Nephron (organoid): Measurements from ENCODE around the gene SLCO4C1.

Experiments used
- H3K27ac Mint-ChIP-seq, 3 experiments: 2 replicates each; pipeline ENCODE4 v1.8.0; 2020; ENCODE audit warnings: mixed read lengths in 3 of 3, mild to moderate bottlenecking in 2 of 3, moderate library complexity in 1 of 3
- H3K27me3 Mint-ChIP-seq: 2 replicates; pipeline ENCODE4 v1.8.0; 2021; ENCODE audit warnings: low read depth, mild to moderate bottlenecking, moderate library complexity, mixed read lengths
- H3K36me3 Mint-ChIP-seq: 2 replicates; pipeline ENCODE4 v1.8.0; 2020; ENCODE audit warnings: low read depth, mixed read lengths
- H3K4me1 Mint-ChIP-seq: 2 replicates; pipeline ENCODE4 v1.8.0; 2020; ENCODE audit warnings: mixed read lengths
- H3K4me3 Mint-ChIP-seq, 3 experiments: 2 replicates each; pipeline ENCODE4 v1.8.0; 2020; ENCODE audit warnings: mild to moderate bottlenecking in 3 of 3, mixed read lengths in 3 of 3, moderate library complexity in 2 of 3
- H3K9me3 Mint-ChIP-seq: 2 replicates; pipeline ENCODE4 v1.8.0; 2020; ENCODE audit warnings: mixed read lengths
- TF ChIP-seq, protein P1 (sequence below), 3 experiments: fragments of 200-600 bp; sonication (generic); IDR thresholded peaks; one replicate each; pipeline ENCODE4 v1.5.0; 2021; ENCODE audit warnings: antibody characterized with exemption in 3 of 3; ENCODE audit not compliant: unreplicated experiment in 3 of 3

Gene SLCO4C1

DNA sequence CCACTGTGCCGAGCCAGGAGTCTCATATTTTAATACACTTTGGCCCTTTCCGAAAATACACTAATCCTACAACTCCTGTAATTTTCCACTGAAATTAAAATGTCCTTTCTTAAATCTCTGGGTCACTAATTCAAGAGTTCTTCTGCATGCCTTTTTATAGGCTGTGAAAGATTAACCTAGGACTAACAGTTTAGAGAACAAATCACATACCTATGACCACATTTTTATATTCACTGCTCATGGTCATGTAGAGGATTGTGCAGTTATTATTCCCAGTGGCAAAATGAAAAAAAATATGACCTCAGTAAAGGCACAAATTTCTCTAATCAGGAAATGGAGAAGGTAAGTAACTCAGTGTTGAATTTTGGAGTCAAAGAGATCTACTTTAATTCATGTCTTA, 33.4 kb downstream of the SLCO4C1 start:
- Mint-ChIP-seq H3K36me3 (no peaks in the 10 kb centered on the region), H3K4me1 (no peaks in the 10 kb centered on the region), H3K9me3 (peaks cover 8% of the 10 kb centered on the region), H3K4me3 (no peak overlapping the region), H3K27me3 (no peaks in the 10 kb centered on the region), H3K27ac (peak overlapping the region; percentile 34 to 90 (median 88))
- TF ChIP-seq, protein P1, sequence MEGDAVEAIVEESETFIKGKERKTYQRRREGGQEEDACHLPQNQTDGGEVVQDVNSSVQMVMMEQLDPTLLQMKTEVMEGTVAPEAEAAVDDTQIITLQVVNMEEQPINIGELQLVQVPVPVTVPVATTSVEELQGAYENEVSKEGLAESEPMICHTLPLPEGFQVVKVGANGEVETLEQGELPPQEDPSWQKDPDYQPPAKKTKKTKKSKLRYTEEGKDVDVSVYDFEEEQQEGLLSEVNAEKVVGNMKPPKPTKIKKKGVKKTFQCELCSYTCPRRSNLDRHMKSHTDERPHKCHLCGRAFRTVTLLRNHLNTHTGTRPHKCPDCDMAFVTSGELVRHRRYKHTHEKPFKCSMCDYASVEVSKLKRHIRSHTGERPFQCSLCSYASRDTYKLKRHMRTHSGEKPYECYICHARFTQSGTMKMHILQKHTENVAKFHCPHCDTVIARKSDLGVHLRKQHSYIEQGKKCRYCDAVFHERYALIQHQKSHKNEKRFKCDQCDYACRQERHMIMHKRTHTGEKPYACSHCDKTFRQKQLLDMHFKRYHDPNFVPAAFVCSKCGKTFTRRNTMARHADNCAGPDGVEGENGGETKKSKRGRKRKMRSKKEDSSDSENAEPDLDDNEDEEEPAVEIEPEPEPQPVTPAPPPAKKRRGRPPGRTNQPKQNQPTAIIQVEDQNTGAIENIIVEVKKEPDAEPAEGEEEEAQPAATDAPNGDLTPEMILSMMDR (IDR thresholded peaks at IDR 0.05; ENCODE audit: unreplicated experiment in 3 of 3), result no peak

DNA sequence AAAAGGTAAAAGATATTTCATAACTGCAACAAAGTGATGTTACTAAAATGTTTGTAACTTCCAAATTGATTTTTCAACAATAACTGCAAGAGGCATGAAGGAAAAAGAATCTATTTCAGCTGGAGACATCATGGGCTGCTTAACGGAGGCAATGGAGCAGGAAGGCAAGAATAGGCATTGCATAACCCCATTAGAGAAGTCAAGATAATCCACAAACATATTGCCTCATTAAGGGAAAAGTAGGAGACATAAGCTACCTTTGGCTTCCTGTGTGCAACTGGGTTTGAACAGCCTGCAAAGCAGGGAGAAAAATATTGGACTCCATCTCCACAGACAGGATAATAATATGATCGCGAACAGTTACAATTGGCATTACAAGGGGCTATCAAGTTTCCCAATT, 46.7 kb downstream of the SLCO4C1 start:
- Mint-ChIP-seq H3K36me3 (peaks cover 2% of the 10 kb centered on the region), H3K27ac (no peak overlapping the region), H3K27me3 (no peaks in the 10 kb centered on the region), H3K4me3 (no peak overlapping the region), H3K4me1 (no peaks in the 10 kb centered on the region), H3K9me3 (no peaks in the 10 kb centered on the region)
- TF ChIP-seq, protein P1 (IDR thresholded peaks at IDR 0.05; ENCODE audit: unreplicated experiment in 3 of 3), result no peak

DNA sequence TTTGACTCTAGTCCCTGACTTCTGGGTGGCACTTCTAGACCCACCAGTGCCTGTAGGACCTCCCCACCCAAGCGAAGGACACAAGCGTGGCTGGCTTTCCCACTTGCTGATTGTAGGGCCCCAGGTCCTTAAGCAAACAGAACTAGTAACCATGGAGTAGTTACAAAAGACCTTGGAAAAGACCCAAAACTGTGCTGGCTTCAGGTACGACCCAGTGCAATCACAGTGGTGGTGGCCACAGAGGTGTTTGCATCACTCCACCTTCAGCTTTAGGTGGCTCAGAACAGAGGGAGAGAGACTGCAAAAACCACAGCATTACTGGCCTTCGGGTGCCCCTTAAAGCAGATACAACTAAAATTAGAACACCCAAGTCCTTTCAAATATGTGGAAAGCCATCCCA, 52.9 kb downstream of the SLCO4C1 start:
- H3K27ac Mint-ChIP-seq, result no peak overlapping the region
- H3K9me3 Mint-ChIP-seq, result no peaks in the 10 kb centered on the region
- peaks cover 10% of the 10 kb centered on the region for H3K36me3 Mint-ChIP-seq
- no peaks in the 10 kb centered on the region for H3K4me1 Mint-ChIP-seq
- H3K27me3 Mint-ChIP-seq, result no peaks in the 10 kb centered on the region
- H3K4me3 Mint-ChIP-seq, result no peak overlapping the region
- TF ChIP-seq, protein P1 (IDR thresholded peaks at IDR 0.05; ENCODE audit: unreplicated experiment in 3 of 3), result no peak

DNA sequence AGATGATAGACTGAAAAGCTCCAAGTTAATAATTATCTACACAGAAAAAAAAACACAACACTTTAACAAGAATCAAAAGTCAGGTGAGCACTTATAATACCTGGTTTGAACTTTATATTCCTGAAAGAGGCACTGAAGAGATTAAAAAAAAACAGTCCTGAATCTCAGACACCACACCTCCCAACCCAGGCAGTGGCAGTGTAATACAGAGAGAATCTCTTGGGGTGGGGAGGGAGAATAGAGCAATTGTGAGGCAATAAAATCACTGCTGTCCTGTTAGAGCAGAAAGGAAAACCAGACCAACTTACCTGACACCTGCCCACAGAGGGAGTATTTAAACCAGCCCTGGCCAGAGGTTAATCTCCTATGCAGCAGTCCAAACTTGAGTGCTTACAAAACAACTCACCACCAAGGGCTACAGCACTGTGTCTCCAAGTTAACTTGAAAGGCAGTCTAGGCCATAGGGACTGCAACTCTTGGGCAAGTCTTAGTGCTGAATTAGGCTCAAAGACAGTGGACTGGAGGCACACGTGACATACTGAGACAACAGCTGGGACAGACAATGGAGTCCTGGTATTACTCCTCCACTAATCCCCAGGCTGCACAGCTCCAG, 54.2 kb downstream of the SLCO4C1 start:
- H3K4me3 Mint-ChIP-seq, result no peak overlapping the region
- H3K27me3 Mint-ChIP-seq, result no peaks in the 10 kb centered on the region
- no peaks in the 10 kb centered on the region for H3K4me1 Mint-ChIP-seq
- no peaks in the 10 kb centered on the region for H3K9me3 Mint-ChIP-seq
- peaks cover 10% of the 10 kb centered on the region for H3K36me3 Mint-ChIP-seq
- TF ChIP-seq, protein P1 (IDR thresholded peaks at IDR 0.05; ENCODE audit: unreplicated experiment in 3 of 3), result no peak
- H3K27ac Mint-ChIP-seq, result peak overlapping the region; percentile 36 to 83 (median 56)

DNA sequence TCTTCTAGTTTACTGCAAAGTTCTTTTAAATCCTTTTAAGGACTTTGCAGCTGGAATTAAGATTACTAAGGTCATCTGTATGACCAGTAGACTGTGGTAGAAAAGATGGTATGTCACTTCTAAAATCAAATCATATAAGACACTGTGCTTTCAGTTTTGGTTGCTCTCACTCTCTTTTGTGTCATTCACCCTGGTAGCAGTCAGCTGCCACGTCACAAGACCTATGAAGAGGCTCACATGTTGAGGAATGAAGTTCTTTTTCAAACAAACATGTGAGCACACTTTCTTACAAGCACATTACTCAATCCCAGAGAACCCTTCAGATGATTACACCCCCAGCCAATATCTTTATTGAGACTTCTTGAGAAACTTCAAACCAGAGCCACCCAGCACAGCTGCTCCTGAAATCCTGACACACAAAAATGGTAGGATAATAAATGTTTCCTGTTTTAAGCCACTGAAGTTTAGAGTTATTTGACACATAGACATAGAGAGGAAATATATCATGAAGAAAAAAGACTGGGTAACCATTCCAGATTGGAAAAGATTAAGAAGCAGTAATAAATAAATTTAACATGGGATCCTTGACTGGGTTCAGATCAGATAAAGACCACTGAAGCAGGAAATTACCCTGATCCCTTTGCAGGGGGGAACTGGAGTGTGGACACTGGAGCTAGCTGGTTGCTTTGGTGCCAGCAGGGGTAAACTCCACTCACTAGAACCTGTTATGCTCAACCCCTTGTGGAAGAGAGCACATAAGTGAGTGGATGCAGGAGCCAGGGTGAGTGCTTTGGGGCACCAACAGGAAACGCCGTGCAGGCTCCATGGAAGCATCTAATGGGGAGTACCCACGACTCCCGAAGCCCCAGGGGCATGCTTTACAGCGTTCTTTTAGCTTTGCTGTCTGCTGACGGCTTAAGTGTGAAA, 64.1 kb downstream of the SLCO4C1 start:
- no peaks in the 10 kb centered on the region for H3K4me1 Mint-ChIP-seq
- H3K36me3 Mint-ChIP-seq, result peaks cover 7% of the 10 kb centered on the region
- H3K9me3 Mint-ChIP-seq, result no peaks in the 10 kb centered on the region
- H3K27ac Mint-ChIP-seq, result peak overlapping the region in 1 of 3 experiments; percentile 61
- H3K27me3 Mint-ChIP-seq, result no peaks in the 10 kb centered on the region
- TF ChIP-seq, protein P1 (IDR thresholded peaks at IDR 0.05; ENCODE audit: unreplicated experiment in 3 of 3), result no peak
- H3K4me3 Mint-ChIP-seq, result no peak overlapping the region
